ENCODE data around the gene SRSF10.

DNA sequence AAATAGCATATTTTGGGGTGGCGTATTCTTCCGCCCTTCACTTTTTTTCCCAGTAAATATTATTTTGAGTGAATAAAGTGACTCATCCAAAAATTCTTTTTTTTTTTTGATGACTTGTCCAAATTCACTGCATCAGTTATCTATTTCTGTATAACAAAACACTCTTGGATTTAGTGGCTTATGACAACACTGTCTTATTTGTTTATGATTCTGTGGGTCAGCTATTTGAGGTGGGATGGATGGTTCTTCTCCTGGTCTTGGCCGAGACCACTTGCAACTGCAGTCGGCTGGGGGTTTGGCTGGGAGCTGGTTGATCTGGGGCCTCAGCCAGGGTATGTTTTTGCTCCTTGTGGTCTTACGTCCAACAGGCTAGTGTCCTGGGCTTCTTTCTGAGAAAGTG lies 39.9 kb upstream of the SRSF10 start:
- TF ChIP-seq, protein P1, sequence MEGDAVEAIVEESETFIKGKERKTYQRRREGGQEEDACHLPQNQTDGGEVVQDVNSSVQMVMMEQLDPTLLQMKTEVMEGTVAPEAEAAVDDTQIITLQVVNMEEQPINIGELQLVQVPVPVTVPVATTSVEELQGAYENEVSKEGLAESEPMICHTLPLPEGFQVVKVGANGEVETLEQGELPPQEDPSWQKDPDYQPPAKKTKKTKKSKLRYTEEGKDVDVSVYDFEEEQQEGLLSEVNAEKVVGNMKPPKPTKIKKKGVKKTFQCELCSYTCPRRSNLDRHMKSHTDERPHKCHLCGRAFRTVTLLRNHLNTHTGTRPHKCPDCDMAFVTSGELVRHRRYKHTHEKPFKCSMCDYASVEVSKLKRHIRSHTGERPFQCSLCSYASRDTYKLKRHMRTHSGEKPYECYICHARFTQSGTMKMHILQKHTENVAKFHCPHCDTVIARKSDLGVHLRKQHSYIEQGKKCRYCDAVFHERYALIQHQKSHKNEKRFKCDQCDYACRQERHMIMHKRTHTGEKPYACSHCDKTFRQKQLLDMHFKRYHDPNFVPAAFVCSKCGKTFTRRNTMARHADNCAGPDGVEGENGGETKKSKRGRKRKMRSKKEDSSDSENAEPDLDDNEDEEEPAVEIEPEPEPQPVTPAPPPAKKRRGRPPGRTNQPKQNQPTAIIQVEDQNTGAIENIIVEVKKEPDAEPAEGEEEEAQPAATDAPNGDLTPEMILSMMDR (IDR thresholded peaks at IDR 0.05 in 8 of 11, conservative IDR thresholded peaks at IDR 0.05 in 3 of 11) = no peak
- TF ChIP-seq POLR2A (IDR thresholded peaks at IDR 0.05) = no peak
- no peak for TF ChIP-seq POLR2AphosphoS5 (IDR thresholded peaks at IDR 0.05)
